IMR-90 (cell line): ENCODE results near the gene ELFN2. TPM values are rescaled to one million over a fixed set of nuclear protein-coding genes. Genes with fewer than 3 reads are reported as not detected.

Source experiments
- ATAC-seq: fragments of 200-7000 bp; cut with Tn5 transposase; 2 replicates; pipeline ENCODE4 v1.9.1; 2020; ENCODE audit warnings: low read depth, mild to moderate bottlenecking, moderate library complexity
- BruUV-seq: library from RNA; stranded (reverse); fragments of 400-500 nt; replicated peaks from 2 replicates; lab custom pipeline; 2021; lab: Mats Ljungman, UMichigan
- CTCF ChIA-PET: fragments of 300-600 bp; formaldehyde crosslinking; extraction: SDS; loops from one replicate; lab custom pipeline; 2021; ENCODE audit warnings: antibody characterized with exemption; lab: Yijun Ruan, JAX
- POLR2A ChIA-PET: fragments of 300-600 bp; sonication (Branson Sonifier 250); formaldehyde crosslinking; loops from one replicate; lab custom pipeline; 2022; ENCODE audit warnings: antibody characterized with exemption; ENCODE audit not compliant: unreplicated experiment; lab: Charles Lee
- DNase-seq: peaks from one replicate; pipeline ENCODE4 v3.0.0; 2013
- H2AFZ ChIP-seq: replicated peaks from 2 replicates; pipeline ENCODE3; 2013; ENCODE audit warnings: low read length, mild to moderate bottlenecking; ENCODE audit not compliant: poor library complexity
- H2AK5ac ChIP-seq: 2 replicates; pipeline ENCODE4 v1.6.1; 2013; ENCODE audit warnings: low read depth, low read length, inconsistent platforms
- H2AK9ac ChIP-seq: replicated peaks from 2 replicates; pipeline ENCODE3; 2013; ENCODE audit warnings: mild to moderate bottlenecking, low read depth, low read length, moderate library complexity; ENCODE audit not compliant: poor library complexity
- H2BK120ac ChIP-seq: 2 replicates; pipeline ENCODE4 v1.6.1; 2013; ENCODE audit warnings: low read depth, low read length, inconsistent platforms
- H2BK15ac ChIP-seq: 3 replicates; pipeline ENCODE4 v1.6.1; 2013; ENCODE audit warnings: low read depth, low read length, inconsistent platforms
- H2BK20ac ChIP-seq: 2 replicates; pipeline ENCODE4 v1.6.1; 2013; ENCODE audit warnings: low read depth, mild to moderate bottlenecking, inconsistent platforms, low read length, moderate library complexity
- H2BK5ac ChIP-seq: 2 replicates; pipeline ENCODE4 v1.6.1; 2013; ENCODE audit warnings: mild to moderate bottlenecking, low read depth, low read length, inconsistent platforms; ENCODE audit not compliant: poor library complexity, severe bottlenecking
- H3K14ac ChIP-seq: replicated peaks from 2 replicates; pipeline ENCODE4 v1.6.1; 2013; ENCODE audit warnings: low read depth, low read length, inconsistent platforms
- H3K18ac ChIP-seq: 2 replicates; pipeline ENCODE4 v1.6.1; 2013; ENCODE audit warnings: low read depth, low read length, control low read depth
- H3K23ac ChIP-seq: 2 replicates; pipeline ENCODE4 v1.6.1; 2013; ENCODE audit warnings: low read depth, low read length, inconsistent platforms
- H3K27ac ChIP-seq: 2 replicates; pipeline ENCODE4 v1.5.1; 2013; ENCODE audit warnings: mild to moderate bottlenecking, control low read depth, low read length; ENCODE audit not compliant: insufficient read depth
- H3K27me3 ChIP-seq: 2 replicates; pipeline ENCODE4 v1.6.1; 2013; ENCODE audit warnings: low read length; ENCODE audit not compliant: control insufficient read depth, insufficient read depth
- H3K36me3 ChIP-seq: 2 replicates; pipeline ENCODE4 v1.6.1; 2013; ENCODE audit warnings: low read length, mixed read lengths; ENCODE audit not compliant: control insufficient read depth, insufficient read depth
- H3K4ac ChIP-seq: 2 replicates; pipeline ENCODE4 v1.6.1; 2013; ENCODE audit warnings: low read depth, low read length, inconsistent platforms
- H3K4me1 ChIP-seq: 2 replicates; pipeline ENCODE4 v1.6.1; 2013; ENCODE audit warnings: low read length, mixed read lengths; ENCODE audit not compliant: control insufficient read depth, insufficient read depth
- H3K4me2 ChIP-seq: 2 replicates; pipeline ENCODE4 v1.6.1; 2013; ENCODE audit warnings: low read depth, mild to moderate bottlenecking, control low read depth, low read length, moderate library complexity
- H3K4me3 ChIP-seq: 2 replicates; pipeline ENCODE4 v1.5.1; 2013; ENCODE audit warnings: low read depth, mild to moderate bottlenecking, control low read depth, low read length, moderate library complexity; ENCODE audit not compliant: insufficient read depth
- H3K56ac ChIP-seq: 2 replicates; pipeline ENCODE4 v1.6.1; 2013; ENCODE audit warnings: low read length, inconsistent platforms; ENCODE audit not compliant: insufficient read depth; ENCODE audit errors: extremely low read depth
- H3K79me1 ChIP-seq, 2 experiments: 2 replicates each; pipeline ENCODE4 v1.6.1; 2013; ENCODE audit warnings: low read length in 2 of 2, inconsistent platforms in 1 of 2, low read depth in 1 of 2
- H3K9ac ChIP-seq: 2 replicates; pipeline ENCODE4 v1.6.1; 2013; ENCODE audit warnings: low read depth, low read length, control low read depth
- H3K9me1 ChIP-seq: 2 replicates; pipeline ENCODE4 v1.6.1; 2013; ENCODE audit warnings: low read length, inconsistent platforms; ENCODE audit not compliant: insufficient read depth
- H3K9me3 ChIP-seq: 2 replicates; pipeline ENCODE4 v1.6.1; 2013; ENCODE audit warnings: low read length; ENCODE audit not compliant: control insufficient read depth, insufficient read depth
- H4K20me1 ChIP-seq: 2 replicates; pipeline ENCODE4 v1.6.1; 2013; ENCODE audit warnings: low read length, inconsistent platforms; ENCODE audit not compliant: insufficient read depth
- H4K5ac ChIP-seq: 2 replicates; pipeline ENCODE4 v1.6.1; 2013; ENCODE audit warnings: mild to moderate bottlenecking, low read depth, low read length, control low read depth
- H4K8ac ChIP-seq, 2 experiments: 2 replicates each; pipeline ENCODE4 v1.6.1; 2013; ENCODE audit warnings: low read depth in 2 of 2, low read length in 2 of 2, control low read depth in 1 of 2, inconsistent platforms in 1 of 2
- H4K91ac ChIP-seq: 2 replicates; pipeline ENCODE4 v1.6.1; 2013; ENCODE audit warnings: low read depth, low read length, inconsistent platforms; ENCODE audit not compliant: insufficient read depth
- RFX5 ChIP-seq: IDR thresholded peaks from 2 replicates; pipeline ENCODE4 v1.8.0; 2012; ENCODE audit warnings: low read depth, mild to moderate bottlenecking, low read length, moderate library complexity
- WGBS, 2 experiments: methylation state at CpG; one replicate each; pipeline versions ENCODE4 v1.1.5 to v1.1.7; 2013; ENCODE audit warnings: missing lambda C conversion rate in 2 of 2; ENCODE audit not compliant: insufficient read length in 1 of 2; ENCODE audit errors: extremely low coverage in 2 of 2; 5-methylcytosine and 5-hydroxymethylcytosine counted together
- dilution Hi-C: fragments of 300-500 bp; cut with HindIII; formaldehyde crosslinking; loops from one replicate; pipeline ENCODE4 v1.14.3; 2018; ENCODE audit warnings: low sequenced_read_pairs; ENCODE audit not compliant: unreplicated experiment
- in situ Hi-C: fragments of 300-500 bp; cut with MboI; formaldehyde crosslinking; loops from 3 replicates; pipeline ENCODE4 v1.14.3; 2019; ENCODE audit warnings: low sequenced_read_pairs, inconsistent platforms, mixed read lengths
- intact Hi-C: fragments of 100-400 bp; cut with micrococcal nuclease; formaldehyde crosslinking; loops from 2 replicates; pipeline ENCODE4 v1.10.0; 2022
- polyA plus RNA-seq, 3 experiments: library from polyadenylated mRNA; depleted of rRNA; stranded (reverse); fragments of >200 nt; gene quantifications; 2 replicates each; pipeline ENCODE4 v1.2.3, GENCODE V29; 2012; ENCODE audit warnings: low replicate concordance in 1 of 3
- total RNA-seq: library from RNA; depleted of rRNA; stranded (reverse); fragments of >200 nt; gene quantifications from 2 replicates; pipeline ENCODE4 v1.2.3, GENCODE V29; 2012

Gene ELFN2
- total and polyA plus RNA-seq, 2 of the 4 experiments (the other 2 are of a cell fraction), result 0.72 to 5.0 TPM

DNA sequence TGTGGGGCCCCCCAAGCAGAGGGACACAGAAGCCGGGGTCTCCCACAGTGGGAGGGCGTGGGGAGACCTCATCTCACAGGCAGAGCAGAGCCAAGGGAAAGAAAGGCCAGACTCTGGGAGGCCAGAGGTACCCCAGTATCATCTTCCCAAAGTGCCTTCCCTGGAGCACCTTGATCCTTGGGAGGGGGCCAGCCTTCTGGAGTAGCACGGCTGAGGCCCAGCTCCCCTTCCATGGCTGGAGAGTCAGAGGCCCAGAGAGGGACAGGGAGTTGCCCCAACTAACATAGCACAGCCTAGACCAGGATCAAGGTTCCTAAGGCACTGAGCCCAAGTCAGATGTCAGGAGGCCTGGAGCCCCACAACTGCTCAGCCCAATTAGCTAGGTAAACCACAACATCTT lies 50.6 kb downstream of the ELFN2 start:
- in situ Hi-C loops (no loop called here), intact Hi-C loops (no loop called here), dilution Hi-C loops (no loop called here)
- Histone ChIP-seq H3K4me2 (no peak overlapping the region; the same call in 1 of the 2 replicates), H2BK20ac (no peak overlapping the region), H3K4me3 (no peak overlapping the region), H3K27ac (no peak overlapping the region), H2AK5ac (peak overlapping the region; percentile 33), H4K20me1 (peaks cover 17% of the 10 kb centered on the region), H3K4ac (no peak overlapping the region), H3K4me1 (peaks cover 13% of the 10 kb centered on the region), H2BK5ac (no peak overlapping the region), H3K9me1 (no peaks in the 10 kb centered on the region), H3K9ac (no peak overlapping the region), H2AK9ac (no peak overlapping the region), H3K23ac (no peak overlapping the region), H2BK120ac (no peak overlapping the region), H4K91ac (no peak overlapping the region), H3K56ac (no peak overlapping the region), H3K79me1 (no peaks in the 10 kb centered on the region), H3K14ac (no peak overlapping the region), H3K18ac (no peak overlapping the region), H3K36me3 (peaks cover 6% of the 10 kb centered on the region; the same call in 1 of the 2 replicates), H4K8ac (no peak overlapping the region), H2BK15ac (no peak overlapping the region), H3K27me3 (peaks cover 27% of the 10 kb centered on the region), H4K5ac (no peak overlapping the region), H2AFZ (peak overlapping the region; percentile 63), H3K9me3 (no peaks in the 10 kb centered on the region)
- CTCF ChIA-PET, result no interaction called here
- no peak for ATAC-seq
- TF ChIP-seq RFX5, result no peak
- no peak for DNase-seq
- BruUV-seq, result no TSS peak
- WGBS, 2 experiments, result 63% methylated on average over 2 of the region's 3 CpGs; no CpG with 5 or more reads in 1 of the 2 experiments
- POLR2A ChIA-PET, result no interaction called here
